OCI-LY1 (cell line): Measurements from ENCODE around the gene MYH13.

ENCODE experiments used
- H2AFZ ChIP-seq: fragments of 200-600 bp; sonication (generic), shearing (Covaris generic); 2 replicates; pipeline ENCODE4 v1.6.0; 2014; ENCODE audit warnings: antibody characterized with exemption, mild to moderate bottlenecking, low read length
- H3F3A ChIP-seq: fragments of 200-600 bp; sonication (generic), shearing (Covaris generic); 2 replicates; pipeline ENCODE4 v1.6.0; 2014; ENCODE audit warnings: mild to moderate bottlenecking, antibody characterized with exemption, low read length, moderate library complexity; ENCODE audit not compliant: insufficient read depth
- H3K27ac ChIP-seq: fragments of 200-600 bp; sonication (generic); 2 replicates; pipeline ENCODE4 v1.5.1; 2014; ENCODE audit warnings: low read length, mixed run types, mild to moderate bottlenecking, low read depth; ENCODE audit not compliant: poor library complexity, severe bottlenecking
- H3K27me3 ChIP-seq: fragments of 200-600 bp; sonication (generic); 2 replicates; pipeline ENCODE4 v1.6.0; 2014; ENCODE audit warnings: antibody characterized with exemption, mild to moderate bottlenecking, low read length, moderate library complexity; ENCODE audit not compliant: insufficient read depth
- H3K36me3 ChIP-seq: fragments of 200-600 bp; sonication (generic); 2 replicates; pipeline ENCODE4 v1.6.1; 2014; ENCODE audit warnings: mild to moderate bottlenecking, antibody characterized with exemption, low read length, moderate library complexity, mixed read lengths; ENCODE audit not compliant: insufficient read depth
- H3K4me1 ChIP-seq: fragments of 200-600 bp; sonication (generic); 2 replicates; pipeline ENCODE4 v1.5.1; 2014; ENCODE audit warnings: mild to moderate bottlenecking, low read length, moderate library complexity; ENCODE audit not compliant: insufficient read depth, severe bottlenecking
- H3K4me2 ChIP-seq: fragments of 200-600 bp; sonication (generic), shearing (Covaris generic); 2 replicates; pipeline ENCODE4 v1.6.1; 2014; ENCODE audit warnings: low read length
- H3K4me3 ChIP-seq: fragments of 200-600 bp; sonication (generic); 2 replicates; pipeline ENCODE4 v1.5.1; 2014; ENCODE audit warnings: low read length, low read depth, mild to moderate bottlenecking, mixed read lengths; ENCODE audit not compliant: poor library complexity, severe bottlenecking
- H3K79me2 ChIP-seq: fragments of 200-600 bp; shearing (Covaris generic); 2 replicates; pipeline ENCODE4 v1.6.1; 2016; ENCODE audit warnings: mixed run types, low read length, mixed read lengths; ENCODE audit not compliant: insufficient read depth
- H3K9ac ChIP-seq: fragments of 200-600 bp; sonication (generic), shearing (Covaris generic); 2 replicates; pipeline ENCODE4 v1.6.1; 2014; ENCODE audit warnings: mild to moderate bottlenecking, low read length, mixed read lengths
- H3K9me2 ChIP-seq: fragments of 200-600 bp; sonication (generic), shearing (Covaris generic); 2 replicates; pipeline ENCODE4 v1.6.1; 2014; ENCODE audit warnings: low read depth, mild to moderate bottlenecking, low read length, mixed read lengths
- H3K9me3 ChIP-seq: fragments of 200-600 bp; shearing (Covaris generic); 2 replicates; pipeline ENCODE4 v1.6.1; 2014; ENCODE audit warnings: low read length, mixed read lengths
- H4K20me1 ChIP-seq: fragments of 200-600 bp; sonication (generic), shearing (Covaris generic); 2 replicates; pipeline ENCODE4 v1.6.0; 2016; ENCODE audit warnings: mild to moderate bottlenecking, low read length; ENCODE audit not compliant: insufficient read depth
- EZH2 ChIP-seq: fragments of 200-600 bp; sonication (generic), shearing (Covaris generic); IDR thresholded peaks from 2 replicates; pipeline ENCODE4 v1.8.0; 2017; ENCODE audit warnings: borderline replicate concordance, mixed run types, mild to moderate bottlenecking, antibody characterized with exemption, low read length, moderate library complexity, mixed read lengths
- TF ChIP-seq, protein P1 (sequence below): fragments of 200-600 bp; sonication (generic), shearing (Covaris generic); IDR thresholded peaks from 2 replicates; pipeline ENCODE4 v1.5.1; 2017; ENCODE audit warnings: mild to moderate bottlenecking, antibody characterized with exemption, low read length, moderate library complexity, mixed read lengths

Gene MYH13

DNA sequence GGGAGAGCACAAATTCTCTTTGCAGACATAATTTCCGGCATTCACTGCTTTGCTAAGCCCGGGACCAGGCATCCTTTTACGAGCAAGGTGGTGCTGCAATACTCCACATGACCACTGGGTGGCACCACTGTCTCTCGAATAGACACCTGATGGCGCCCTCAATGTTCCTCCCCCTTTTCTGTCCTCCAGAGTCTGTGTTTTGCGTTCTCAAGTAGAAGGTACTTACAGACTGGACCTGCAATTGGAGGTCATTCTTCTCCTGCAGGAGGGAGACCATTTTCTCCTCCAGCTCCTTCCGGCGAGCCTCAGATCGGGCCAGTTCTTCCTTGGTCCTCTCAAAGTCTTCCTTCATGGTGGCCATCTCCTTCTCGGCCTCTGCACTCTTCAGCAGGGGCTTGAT is 45.2 kb downstream of the MYH13 start:
- Histone ChIP-seq H3F3A (no peaks in the 10 kb centered on the region), H3K36me3 (no peaks in the 10 kb centered on the region), H3K27me3 (no peaks in the 10 kb centered on the region), H3K9me3 (no peaks in the 10 kb centered on the region), H4K20me1 (no peaks in the 10 kb centered on the region), H2AFZ (no peak overlapping the region), H3K4me1 (no peaks in the 10 kb centered on the region), H3K9ac (no peak overlapping the region), H3K79me2 (no peaks in the 10 kb centered on the region), H3K27ac (no peak overlapping the region), H3K4me2 (no peak overlapping the region), H3K9me2 (no peaks in the 10 kb centered on the region), H3K4me3 (no peak overlapping the region)
- TF ChIP-seq, protein P1, sequence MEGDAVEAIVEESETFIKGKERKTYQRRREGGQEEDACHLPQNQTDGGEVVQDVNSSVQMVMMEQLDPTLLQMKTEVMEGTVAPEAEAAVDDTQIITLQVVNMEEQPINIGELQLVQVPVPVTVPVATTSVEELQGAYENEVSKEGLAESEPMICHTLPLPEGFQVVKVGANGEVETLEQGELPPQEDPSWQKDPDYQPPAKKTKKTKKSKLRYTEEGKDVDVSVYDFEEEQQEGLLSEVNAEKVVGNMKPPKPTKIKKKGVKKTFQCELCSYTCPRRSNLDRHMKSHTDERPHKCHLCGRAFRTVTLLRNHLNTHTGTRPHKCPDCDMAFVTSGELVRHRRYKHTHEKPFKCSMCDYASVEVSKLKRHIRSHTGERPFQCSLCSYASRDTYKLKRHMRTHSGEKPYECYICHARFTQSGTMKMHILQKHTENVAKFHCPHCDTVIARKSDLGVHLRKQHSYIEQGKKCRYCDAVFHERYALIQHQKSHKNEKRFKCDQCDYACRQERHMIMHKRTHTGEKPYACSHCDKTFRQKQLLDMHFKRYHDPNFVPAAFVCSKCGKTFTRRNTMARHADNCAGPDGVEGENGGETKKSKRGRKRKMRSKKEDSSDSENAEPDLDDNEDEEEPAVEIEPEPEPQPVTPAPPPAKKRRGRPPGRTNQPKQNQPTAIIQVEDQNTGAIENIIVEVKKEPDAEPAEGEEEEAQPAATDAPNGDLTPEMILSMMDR, result peak; percentile 87
- TF ChIP-seq EZH2, result no peak

DNA sequence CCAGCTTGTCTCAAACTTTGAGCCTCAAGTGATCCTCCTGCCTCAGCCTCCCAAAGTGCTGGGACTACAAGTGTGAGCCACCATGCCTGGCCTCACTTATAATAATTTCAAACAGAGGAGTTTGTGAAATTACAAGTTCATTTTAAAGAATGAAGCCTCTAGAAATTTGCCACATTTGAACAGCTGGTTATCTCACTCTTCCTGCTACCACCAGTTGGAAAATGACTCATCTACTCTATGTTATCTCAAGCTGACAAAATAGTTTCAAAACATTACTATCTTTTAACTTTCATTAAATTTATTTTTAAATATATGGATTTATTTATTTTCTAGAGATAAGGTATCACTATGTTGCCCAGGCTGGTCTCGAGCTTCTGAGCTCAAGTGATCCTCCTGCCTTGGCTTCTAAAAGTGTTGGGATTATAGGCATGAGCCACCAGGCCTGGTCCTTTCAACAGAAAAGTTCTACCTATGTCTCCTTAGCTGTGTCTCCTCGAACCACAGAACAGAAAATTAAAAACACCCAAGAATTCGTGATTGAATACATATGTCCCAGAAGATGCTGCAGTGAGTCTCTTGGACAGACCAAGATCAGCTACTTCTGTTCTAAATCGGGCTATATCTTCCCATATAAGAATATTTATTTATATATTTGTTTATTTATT is 47.6 kb downstream of the MYH13 start:
- no peaks in the 10 kb centered on the region for H3F3A ChIP-seq
- no peaks in the 10 kb centered on the region for H3K79me2 ChIP-seq
- no peak overlapping the region for H3K4me2 ChIP-seq
- H3K27me3 ChIP-seq, result 0 out of 2 replicates have a peak, but pooled peaks cover 4% of the 10 kb centered on the region
- H2AFZ ChIP-seq, result no peak overlapping the region
- no peak overlapping the region for H3K27ac ChIP-seq
- H3K9me2 ChIP-seq, result no peaks in the 10 kb centered on the region
- TF ChIP-seq, protein P1, result no peak
- no peak for TF ChIP-seq EZH2
- H3K9ac ChIP-seq, result no peak overlapping the region
- no peaks in the 10 kb centered on the region for H4K20me1 ChIP-seq
- H3K36me3 ChIP-seq, result no peaks in the 10 kb centered on the region
- no peaks in the 10 kb centered on the region for H3K4me1 ChIP-seq
- no peak overlapping the region for H3K4me3 ChIP-seq
- no peaks in the 10 kb centered on the region for H3K9me3 ChIP-seq

DNA sequence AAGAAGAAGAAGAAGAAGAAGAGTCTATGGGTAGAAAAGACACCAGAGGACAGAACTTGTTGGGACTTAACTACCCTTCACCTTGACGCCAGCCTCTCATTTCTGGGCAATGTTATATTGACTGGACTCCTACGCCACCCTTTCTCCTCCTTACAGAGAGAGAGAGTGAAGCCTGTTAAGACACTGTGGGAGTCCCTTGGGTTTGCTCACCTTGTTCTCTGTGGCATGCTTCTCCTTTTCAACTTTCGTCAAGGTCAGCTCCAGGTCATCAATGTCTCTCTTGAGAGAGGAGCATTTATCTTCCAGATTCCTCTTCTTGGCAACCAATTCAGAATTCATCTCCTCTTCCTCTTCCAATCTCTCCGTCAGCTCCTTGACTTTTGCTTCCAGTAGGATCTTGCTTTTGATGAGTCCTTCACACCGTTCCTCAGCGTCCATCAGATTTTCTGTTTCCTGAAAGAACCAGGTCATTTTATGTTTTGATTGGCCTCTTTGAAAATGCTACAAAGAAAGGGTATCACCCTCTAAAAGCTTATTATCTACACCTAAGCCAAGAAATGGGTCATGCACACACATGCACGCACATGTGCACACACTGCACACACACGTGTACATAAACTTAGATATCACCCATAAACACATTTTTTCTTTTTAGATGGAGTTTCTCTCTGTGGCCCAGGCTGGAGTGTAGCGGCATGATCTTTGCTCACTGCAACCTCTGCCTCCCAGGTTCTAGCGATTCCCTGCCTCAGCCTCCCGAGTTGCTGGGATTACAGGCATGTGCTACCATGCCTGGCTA is 48.8 kb downstream of the MYH13 start:
- TF ChIP-seq, protein P1, result no peak
- TF ChIP-seq EZH2, result no peak
- no peak overlapping the region for H3K9ac ChIP-seq
- H4K20me1 ChIP-seq, result no peaks in the 10 kb centered on the region
- H3K4me3 ChIP-seq, result no peak overlapping the region
- no peaks in the 10 kb centered on the region for H3K9me3 ChIP-seq
- H3K36me3 ChIP-seq, result no peaks in the 10 kb centered on the region
- H3K79me2 ChIP-seq, result no peaks in the 10 kb centered on the region
- no peaks in the 10 kb centered on the region for H3K4me1 ChIP-seq
- no peak overlapping the region for H3K4me2 ChIP-seq
- no peaks in the 10 kb centered on the region for H3F3A ChIP-seq
- 0 out of 2 replicates have a peak, but pooled peaks cover 4% of the 10 kb centered on the region for H3K27me3 ChIP-seq
- H3K9me2 ChIP-seq, result no peaks in the 10 kb centered on the region
- H2AFZ ChIP-seq, result no peak overlapping the region
- no peak overlapping the region for H3K27ac ChIP-seq
